Ectodermal cell (in vitro differentiated cells): ENCODE measurements around the gene FAM20A.

Experiments
- H3K27ac ChIP-seq: 2 replicates; pipeline ENCODE4 v1.7.0; 2013; ENCODE audit warnings: mild to moderate bottlenecking, low read depth, low read length; ENCODE audit not compliant: insufficient read depth, poor library complexity, severe bottlenecking
- H3K27me3 ChIP-seq: 2 replicates; pipeline ENCODE4 v1.7.0; 2013; ENCODE audit warnings: mild to moderate bottlenecking, low read length; ENCODE audit not compliant: insufficient read depth, control insufficient read depth, poor library complexity, severe bottlenecking
- H3K36me3 ChIP-seq: one replicate; pipeline ENCODE4 v1.7.0; 2013; ENCODE audit warnings: low read length; ENCODE audit not compliant: control insufficient read depth, insufficient read depth
- H3K4me1 ChIP-seq: one replicate; pipeline ENCODE4 v1.7.0; 2013; ENCODE audit warnings: low read length; ENCODE audit not compliant: control insufficient read depth, insufficient read depth
- H3K4me3 ChIP-seq: 2 replicates; pipeline ENCODE4 v1.7.0; 2013; ENCODE audit warnings: low read depth, low read length, control low read depth; ENCODE audit not compliant: insufficient read depth
- H3K9me3 ChIP-seq: 2 replicates; pipeline ENCODE4 v1.7.0; 2013; ENCODE audit warnings: mild to moderate bottlenecking, low read length, moderate library complexity; ENCODE audit not compliant: control insufficient read depth
- WGBS, 2 experiments: methylation state at CpG; one replicate each; pipeline ENCODE4 v1.1.7; 2013; ENCODE audit warnings: missing lambda C conversion rate in 2 of 2; 5-methylcytosine and 5-hydroxymethylcytosine counted together

Gene FAM20A

DNA sequence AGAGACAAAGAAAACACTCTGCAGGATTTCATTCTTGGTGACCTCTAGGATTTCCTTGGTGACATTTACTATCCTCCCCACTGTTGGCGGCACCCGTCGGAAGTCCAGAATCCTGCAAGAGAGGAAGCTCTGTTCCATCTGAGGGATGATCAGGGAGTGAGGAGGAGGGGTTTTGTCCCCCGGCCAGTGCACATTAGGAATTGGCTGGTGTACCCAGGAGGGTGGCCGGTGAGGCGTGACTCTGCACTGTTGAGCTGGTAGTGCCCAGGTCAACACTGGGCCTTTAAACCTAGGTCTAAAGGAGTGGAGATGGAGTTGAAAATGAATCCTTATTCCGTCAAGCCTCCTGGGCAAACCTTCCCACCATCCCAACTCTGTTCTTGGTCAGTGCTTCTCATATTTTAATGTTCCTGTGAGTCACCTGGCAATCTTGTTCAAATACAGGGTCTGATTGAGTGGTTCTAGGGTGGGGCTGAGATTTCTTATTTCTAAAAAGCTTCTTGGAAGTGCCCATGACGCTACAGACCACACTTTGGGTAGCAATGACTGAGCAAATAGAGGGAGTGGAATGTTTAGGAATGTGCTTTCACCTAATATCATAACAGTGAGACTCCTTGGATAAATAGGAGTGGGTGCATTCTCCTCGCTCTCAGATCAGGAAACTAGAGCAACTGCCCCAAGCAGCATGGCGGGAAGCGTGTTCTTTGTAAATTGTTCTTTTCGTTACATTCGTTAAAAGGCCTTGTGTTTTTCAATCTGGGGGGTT is 58.3 kb downstream of the FAM20A start:
- no peaks in the 10 kb centered on the region for H3K36me3 ChIP-seq

DNA sequence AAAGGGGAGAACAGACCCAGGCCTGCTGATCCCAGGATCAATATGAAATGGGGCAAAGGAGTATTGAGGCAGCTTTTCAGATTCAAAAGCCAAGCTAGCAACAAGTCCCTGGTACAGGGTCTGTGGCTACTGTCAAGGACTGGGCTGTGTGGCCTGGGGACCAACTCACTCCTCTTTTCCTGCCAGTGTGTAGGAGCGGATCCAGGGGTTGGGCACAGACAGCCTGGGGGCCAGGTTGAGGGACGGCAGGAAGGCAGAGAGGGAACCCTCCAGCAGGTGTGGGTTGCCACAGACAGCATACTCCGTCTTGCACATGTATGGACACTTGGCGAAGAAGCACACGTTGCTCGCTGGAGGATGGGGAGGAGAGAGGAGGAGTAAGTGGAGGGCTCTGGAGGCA is 59.4 kb downstream of the FAM20A start:
- Histone ChIP-seq H3K27me3 (no peaks in the 10 kb centered on the region), H3K4me3 (no peak overlapping the region), H3K36me3 (no peaks in the 10 kb centered on the region), H3K4me1 (no peaks in the 10 kb centered on the region), H3K27ac (no peak overlapping the region), H3K9me3 (no peaks in the 10 kb centered on the region)
- WGBS, 2 experiments = 96 to 98% methylated on average over 6 of the region's 6 CpGs

More for the DNA sequence above, 58.3 kb downstream of the FAM20A start:
- H3K27me3 ChIP-seq = no peaks in the 10 kb centered on the region
- no peaks in the 10 kb centered on the region for H3K4me1 ChIP-seq
- H3K27ac ChIP-seq = no peak overlapping the region
- H3K9me3 ChIP-seq = no peaks in the 10 kb centered on the region
- H3K4me3 ChIP-seq = no peak overlapping the region
- 95 to 96% methylated on average over 13 of the region's 13 CpGs for WGBS, 2 experiments

DNA sequence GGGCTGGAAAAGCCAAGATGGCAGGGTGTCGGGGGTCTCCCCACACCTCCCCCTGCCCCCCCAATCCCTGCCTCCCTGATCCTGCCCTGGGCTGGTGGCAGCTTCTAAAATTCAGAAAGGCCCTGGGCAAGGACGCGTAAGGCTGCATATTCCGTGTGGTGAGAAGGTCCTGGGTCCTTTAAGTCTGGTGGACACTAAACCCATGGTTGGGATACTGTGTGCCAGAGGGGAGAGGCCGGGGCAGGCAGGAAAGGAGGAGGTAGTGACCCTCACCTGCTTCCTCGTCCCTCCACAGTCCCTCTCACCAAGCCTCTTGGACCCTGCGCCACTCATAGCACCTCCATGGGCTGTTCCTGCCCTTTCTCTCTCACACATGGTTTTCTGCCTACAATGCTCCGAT is 60.2 kb downstream of the FAM20A start:
- H3K4me1 ChIP-seq = no peaks in the 10 kb centered on the region
- H3K27me3 ChIP-seq = no peaks in the 10 kb centered on the region
- H3K4me3 ChIP-seq = no peak overlapping the region
- WGBS, 2 experiments = 93 to 95% methylated on average over 8 of the region's 8 CpGs
- H3K36me3 ChIP-seq = no peaks in the 10 kb centered on the region
- no peak overlapping the region for H3K27ac ChIP-seq
- no peaks in the 10 kb centered on the region for H3K9me3 ChIP-seq

DNA sequence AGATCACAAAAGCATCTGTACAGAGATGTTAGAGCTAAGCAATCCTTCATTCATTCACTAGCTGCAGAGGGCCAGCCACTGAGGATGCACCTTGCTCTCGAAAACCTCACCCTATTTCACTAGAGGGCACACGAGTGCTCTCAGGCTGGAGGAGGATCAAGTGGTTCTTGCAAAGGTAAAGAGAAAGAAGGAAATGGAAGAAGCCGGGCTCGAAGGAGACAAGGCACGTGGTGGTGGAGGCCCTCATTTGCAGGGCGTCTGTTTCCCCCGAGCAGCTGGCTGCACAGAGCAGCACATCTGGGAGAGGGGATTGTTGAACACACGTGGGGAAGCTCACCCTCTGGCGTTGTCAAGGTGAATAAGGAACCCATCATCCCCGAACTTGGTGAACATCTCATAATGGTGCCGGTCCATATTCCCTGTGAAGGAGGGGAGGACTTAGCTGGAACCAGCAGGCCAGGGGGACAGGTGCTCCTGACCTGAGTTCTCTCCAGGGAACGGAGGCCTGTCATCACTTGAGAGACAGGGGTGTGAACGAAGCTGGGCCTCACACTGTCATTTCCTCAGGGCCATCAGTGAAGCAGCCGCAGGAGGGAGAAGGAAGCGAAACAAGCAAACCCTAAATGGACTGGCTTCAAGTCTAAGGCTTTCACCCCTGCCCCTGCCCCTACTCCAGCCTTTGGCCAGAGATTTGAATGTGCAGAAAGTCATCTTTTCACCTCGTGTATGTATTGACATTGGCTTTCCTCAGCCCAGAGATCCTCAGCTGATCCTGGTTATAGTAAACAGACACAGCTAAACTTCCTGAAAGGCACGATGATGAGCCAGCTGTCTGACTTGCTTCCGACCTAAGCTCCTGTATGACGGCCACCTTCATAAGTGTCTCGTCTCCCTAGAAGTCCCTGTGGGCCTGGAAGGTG is 61.4 kb downstream of the FAM20A start:
- H3K4me3 ChIP-seq = no peak overlapping the region
- H3K27ac ChIP-seq = no peak overlapping the region
- no peaks in the 10 kb centered on the region for H3K4me1 ChIP-seq
- no peaks in the 10 kb centered on the region for H3K9me3 ChIP-seq
- H3K27me3 ChIP-seq = no peaks in the 10 kb centered on the region
- 93 to 94% methylated on average over 20 of the region's 20 CpGs for WGBS, 2 experiments
- H3K36me3 ChIP-seq = no peaks in the 10 kb centered on the region

DNA sequence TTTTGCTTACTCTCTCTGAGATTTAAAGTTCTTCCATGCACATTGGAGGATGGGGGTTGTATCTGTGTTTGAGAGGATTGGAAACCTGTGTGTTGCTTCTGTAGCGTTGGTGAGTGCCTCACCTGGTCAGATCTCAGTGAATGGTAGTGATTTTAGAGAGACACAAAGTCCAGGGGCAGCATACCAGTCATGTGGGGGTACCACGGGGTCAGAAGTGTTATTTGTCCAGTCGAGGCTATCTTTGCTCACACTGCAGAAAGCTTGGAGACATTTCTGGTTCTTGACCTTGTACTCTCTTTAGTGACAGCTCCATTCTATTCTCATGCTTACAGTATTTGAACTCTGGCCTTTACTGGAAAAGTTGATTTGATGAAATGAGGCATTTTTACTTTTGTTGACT is 65.2 kb downstream of the FAM20A start:
- 93 to 95% methylated on average over 3 of the region's 3 CpGs for WGBS, 2 experiments
- Histone ChIP-seq H3K4me1 (no peaks in the 10 kb centered on the region), H3K36me3 (peaks cover 10% of the 10 kb centered on the region), H3K4me3 (no peak overlapping the region), H3K27me3 (no peaks in the 10 kb centered on the region), H3K9me3 (no peaks in the 10 kb centered on the region), H3K27ac (no peak overlapping the region)

DNA sequence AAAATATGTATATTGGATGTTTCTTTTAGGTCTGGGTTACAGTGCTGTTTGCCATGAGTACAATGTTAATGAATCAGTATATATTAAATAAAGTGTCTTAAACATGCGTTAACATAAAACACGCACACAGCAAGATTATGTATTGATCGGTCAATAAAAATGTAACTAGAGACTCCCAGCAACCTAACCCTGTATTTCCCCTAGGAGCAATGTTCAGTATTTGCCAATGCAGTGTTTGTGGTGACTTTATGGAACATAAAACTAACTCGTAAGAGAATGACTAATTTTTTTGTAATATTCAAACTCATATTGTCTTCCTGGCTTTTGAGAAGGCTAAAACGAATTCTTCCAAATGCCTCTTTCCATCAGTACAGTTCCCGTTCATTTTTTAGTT is 66.5 kb downstream of the FAM20A start:
- Histone ChIP-seq H3K4me1 (no peaks in the 10 kb centered on the region), H3K36me3 (peaks cover 23% of the 10 kb centered on the region), H3K9me3 (no peaks in the 10 kb centered on the region), H3K27ac (no peak overlapping the region), H3K27me3 (no peaks in the 10 kb centered on the region), H3K4me3 (no peak overlapping the region)
- WGBS, 2 experiments = 95 to 98% methylated on average over 6 of the region's 6 CpGs

DNA sequence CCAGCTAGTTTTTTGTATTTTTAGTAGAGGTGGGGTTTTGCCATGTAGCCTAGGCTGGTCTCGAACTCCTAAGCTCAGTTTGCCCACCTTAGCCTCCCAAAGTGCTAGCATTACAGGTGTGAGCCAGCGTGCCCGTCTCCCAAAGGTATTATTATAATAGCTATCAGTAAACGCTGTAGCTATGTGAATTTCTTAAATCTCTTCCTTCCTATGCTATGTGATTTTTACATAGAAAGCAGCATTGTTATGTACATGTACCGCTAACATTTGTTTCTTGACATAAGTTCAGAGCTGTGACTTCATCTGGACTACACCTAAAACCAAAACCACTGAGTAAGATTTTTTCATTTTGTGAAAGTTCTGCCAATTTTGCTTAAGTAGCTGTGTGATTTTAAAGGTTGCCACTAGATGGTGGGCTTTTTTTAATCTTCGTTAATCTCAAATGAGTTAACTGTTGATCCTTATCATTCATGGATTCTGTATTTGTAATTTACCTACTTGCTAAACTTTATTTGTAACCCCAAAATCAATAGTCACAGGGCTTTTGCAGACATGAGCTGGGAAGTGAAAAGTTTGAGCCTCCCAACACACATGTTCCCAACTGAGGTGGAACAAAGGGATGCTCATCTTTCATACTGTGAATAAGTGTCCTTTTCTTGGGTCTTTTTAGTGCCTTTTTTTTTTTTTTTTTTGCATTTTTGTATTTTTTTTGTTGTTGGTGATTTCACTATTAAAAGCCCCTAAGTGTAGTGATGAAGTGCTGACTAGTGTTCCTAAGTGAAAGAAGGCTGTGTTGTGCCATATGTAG is 67.1 kb downstream of the FAM20A start:
- Histone ChIP-seq H3K27ac (no peak overlapping the region), H3K36me3 (peaks cover 29% of the 10 kb centered on the region)
- 93 to 96% methylated on average over 5 to 6 of the region's 6 CpGs for WGBS, 2 experiments

DNA sequence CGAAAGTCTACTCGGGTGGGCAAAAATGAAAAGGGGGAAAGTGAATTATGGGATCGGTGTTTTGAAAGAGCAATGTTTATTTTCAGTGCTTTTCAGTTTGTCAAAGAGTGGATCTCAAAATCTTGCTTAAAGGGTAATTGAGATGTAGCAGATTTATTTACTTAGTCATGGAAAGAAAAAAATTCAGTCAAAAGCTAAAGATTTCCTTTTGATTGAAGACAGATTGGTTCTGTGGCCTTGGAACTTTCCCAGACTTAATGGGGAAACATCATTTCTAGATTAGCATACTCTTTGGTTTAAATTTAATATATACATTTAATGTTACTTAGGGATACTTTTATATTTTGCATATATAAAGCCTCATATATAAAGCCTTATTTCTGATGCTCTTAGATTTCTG is 68.3 kb downstream of the FAM20A start:
- Histone ChIP-seq H3K27ac (no peak overlapping the region), H3K4me1 (no peaks in the 10 kb centered on the region), H3K9me3 (no peaks in the 10 kb centered on the region), H3K4me3 (no peak overlapping the region), H3K36me3 (peaks cover 30% of the 10 kb centered on the region), H3K27me3 (no peaks in the 10 kb centered on the region)
- 83 to 89% methylated on average over 3 of the region's 3 CpGs for WGBS, 2 experiments

More for the DNA sequence above, 67.1 kb downstream of the FAM20A start:
- H3K4me3 ChIP-seq = no peak overlapping the region
- H3K27me3 ChIP-seq = no peaks in the 10 kb centered on the region
- no peaks in the 10 kb centered on the region for H3K9me3 ChIP-seq
- no peaks in the 10 kb centered on the region for H3K4me1 ChIP-seq

DNA sequence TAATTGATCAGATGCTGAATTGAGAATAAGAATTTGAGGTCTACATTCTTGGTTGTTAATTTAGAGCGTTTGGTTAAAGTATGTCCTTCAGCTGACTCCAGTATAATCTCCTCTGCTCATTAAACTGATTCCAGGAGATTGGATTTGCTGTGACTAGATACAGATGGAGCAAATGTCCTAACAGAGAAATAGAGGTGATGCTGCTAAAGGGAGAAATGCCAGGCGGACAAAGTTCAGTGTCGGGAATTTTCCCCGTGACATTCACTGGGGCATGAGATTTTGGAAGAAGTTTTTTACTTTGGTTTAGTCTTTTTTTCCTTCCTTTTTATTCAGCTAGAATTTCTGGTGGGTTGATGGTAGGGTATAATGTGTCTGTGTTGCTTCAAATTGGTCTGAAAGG is 69.9 kb downstream of the FAM20A start:
- 94 to 97% methylated on average over 4 of the region's 4 CpGs for WGBS, 2 experiments
- H3K27me3 ChIP-seq = no peaks in the 10 kb centered on the region
- H3K9me3 ChIP-seq = no peaks in the 10 kb centered on the region
- H3K36me3 ChIP-seq = peaks cover 42% of the 10 kb centered on the region
- H3K27ac ChIP-seq = no peak overlapping the region
- no peaks in the 10 kb centered on the region for H3K4me1 ChIP-seq
- H3K4me3 ChIP-seq = no peak overlapping the region

DNA sequence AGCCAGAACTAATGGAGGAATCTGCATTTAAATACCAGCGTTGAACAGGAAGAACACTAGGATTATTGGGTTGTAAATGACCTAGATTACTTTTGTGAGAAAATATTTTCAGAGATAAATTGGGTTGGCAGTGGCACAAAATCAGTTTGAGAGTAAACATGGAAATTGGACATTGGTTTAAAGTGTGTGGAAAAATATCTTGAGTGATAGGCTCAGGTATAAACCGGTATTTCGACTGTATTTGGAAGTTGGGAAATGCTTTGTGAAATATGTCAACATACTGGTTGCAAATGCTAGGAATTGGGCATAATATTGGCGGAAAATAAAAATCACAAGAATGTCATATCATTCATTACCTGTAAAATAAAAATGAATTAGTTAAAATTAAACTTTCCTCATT is 73.9 kb downstream of the FAM20A start:
- no peaks in the 10 kb centered on the region for H3K9me3 ChIP-seq
- H3K4me1 ChIP-seq = no peaks in the 10 kb centered on the region
- peaks cover 44% of the 10 kb centered on the region for H3K36me3 ChIP-seq
- H3K4me3 ChIP-seq = no peak overlapping the region
- H3K27me3 ChIP-seq = no peaks in the 10 kb centered on the region
- no peak overlapping the region for H3K27ac ChIP-seq
- WGBS, 2 experiments = 95% methylated on average over 3 of the region's 4 CpGs
